SK-N-SH (cell line): ENCODE results near the gene COG3. TPM values are rescaled to one million over a fixed set of nuclear protein-coding genes. Genes with fewer than 3 reads are reported as not detected.
"Not testable (repeated sequence)": the region's sequence is repeated elsewhere in the genome, so short reads cannot be mapped to it uniquely, and the experiment has no call there.

Source experiments
- CTCF ChIA-PET: fragments of 300-600, 350-600 bp; formaldehyde crosslinking; extraction: SDS; loops from one replicate; lab custom pipeline; 2021; lab: Yijun Ruan, JAX
- POLR2A ChIA-PET: fragments of 350-600 bp; sonication (Branson Sonifier 250); formaldehyde crosslinking; extraction: SDS; loops from one replicate; lab custom pipeline; 2020; ENCODE audit warnings: antibody characterized with exemption, inconsistent platforms; lab: Yijun Ruan, JAX
- DNase-seq: peaks from one replicate; pipeline ENCODE4 v3.0.0; 2012
- H2AFZ ChIP-seq: fragments of 200-600 bp; sonication (generic); 2 replicates; pipeline ENCODE4 v1.8.1; 2016; ENCODE audit warnings: antibody characterized with exemption, mild to moderate bottlenecking, low read depth
- H3F3A ChIP-seq: fragments of 200-600 bp; sonication (generic); replicated peaks from 2 replicates; pipeline ENCODE3; 2016; ENCODE audit warnings: antibody characterized with exemption, mild to moderate bottlenecking; ENCODE audit not compliant: insufficient read depth
- H3K27ac ChIP-seq, 2 experiments: fragments of 200-500 bp in 1 of 2; fragments of 200-600 bp in 1 of 2; sonication (Bioruptor generic) in 1 of 2; sonication (generic), shearing (Covaris generic) in 1 of 2; 2 replicates each; pipeline versions ENCODE4 v1.5.1 to v1.6.1; 2014 to 2016; ENCODE audit warnings: low read depth in 2 of 2, inconsistent platforms in 1 of 2, low read length in 1 of 2, mild to moderate bottlenecking in 1 of 2, mixed read lengths in 1 of 2
- H3K27me3 ChIP-seq: fragments of 200-600 bp; sonication (generic), shearing (Covaris generic); 2 replicates; pipeline ENCODE4 v1.6.1; 2016; ENCODE audit warnings: mixed run types; ENCODE audit not compliant: insufficient read depth
- H3K36me3 ChIP-seq, 2 experiments: fragments of 200-500 bp in 1 of 2; fragments of 200-600 bp in 1 of 2; sonication (Bioruptor generic) in 1 of 2; sonication (generic) in 1 of 2; replicated peaks in 1 of 2; 2 replicates each; pipeline versions ENCODE3 to v1.5.1; 2014 to 2016; ENCODE audit warnings: low read length in 1 of 2, mild to moderate bottlenecking in 1 of 2; ENCODE audit not compliant: insufficient read depth in 2 of 2, control insufficient read depth in 1 of 2
- H3K4me1 ChIP-seq, 2 experiments: fragments of 200-500 bp in 1 of 2; fragments of 200-600 bp in 1 of 2; sonication (Bioruptor generic) in 1 of 2; sonication (generic), shearing (Covaris generic) in 1 of 2; 2 replicates each; pipeline versions ENCODE4 v1.5.1 to v1.6.1; 2014 to 2016; ENCODE audit warnings: low read depth in 1 of 2, low read length in 1 of 2, mixed run types in 1 of 2; ENCODE audit not compliant: insufficient read depth in 2 of 2, control insufficient read depth in 1 of 2
- H3K4me2 ChIP-seq: fragments of 200-600 bp; sonication (generic), shearing (Covaris generic); 2 replicates; pipeline ENCODE4 v1.6.1; 2017; ENCODE audit warnings: mixed run types
- H3K4me3 ChIP-seq, 2 experiments: fragments of 200-500 bp in 1 of 2; fragments of 200-600 bp in 1 of 2; sonication (Bioruptor generic) in 1 of 2; sonication (generic), shearing (Covaris generic) in 1 of 2; 2 replicates each; pipeline versions ENCODE4 v1.5.1 to v1.8.1; 2014 to 2016; ENCODE audit warnings: low read depth in 2 of 2, inconsistent platforms in 1 of 2, low read length in 1 of 2, mild to moderate bottlenecking in 1 of 2, mixed read lengths in 1 of 2, moderate library complexity in 1 of 2
- H3K79me2 ChIP-seq: fragments of 200-600 bp; sonication (generic); 2 replicates; pipeline ENCODE4 v1.8.1; 2017; ENCODE audit warnings: mild to moderate bottlenecking; ENCODE audit not compliant: insufficient read depth
- H3K9ac ChIP-seq: fragments of 200-600 bp; sonication (generic); 2 replicates; pipeline ENCODE4 v1.6.1; 2017; ENCODE audit warnings: mixed run types
- H3K9me2 ChIP-seq: fragments of 200-600 bp; sonication (generic); 2 replicates; pipeline ENCODE4 v1.6.1; 2017; ENCODE audit warnings: mixed run types
- H3K9me3 ChIP-seq: fragments of 200-600 bp; sonication (generic); 2 replicates; pipeline ENCODE4 v1.6.1; 2017; ENCODE audit warnings: mixed run types, mild to moderate bottlenecking, moderate library complexity
- H4K20me1 ChIP-seq: fragments of 200-600 bp; sonication (generic); 2 replicates; pipeline ENCODE4 v1.6.1; 2017; ENCODE audit warnings: mild to moderate bottlenecking, mixed run types; ENCODE audit not compliant: insufficient read depth
- FOSL2 ChIP-seq: IDR thresholded peaks from 2 replicates; pipeline ENCODE4 v1.4.0; 2012; ENCODE audit warnings: low read depth, mild to moderate bottlenecking, moderate library complexity, borderline replicate concordance
- FOXJ3 ChIP-seq: sonication (generic); formaldehyde crosslinking; IDR thresholded peaks from 2 replicates; pipeline ENCODE4 v1.5.1; 2020; ENCODE audit warnings: mild to moderate bottlenecking, missing genetic modification reagents
- FOXM1 ChIP-seq: IDR thresholded peaks from 2 replicates; pipeline ENCODE4 v1.4.0; 2012; ENCODE audit warnings: low read depth, mild to moderate bottlenecking
- JUND ChIP-seq: IDR thresholded peaks from 2 replicates; pipeline ENCODE4 v1.4.0; 2012
- NRF1 ChIP-seq: IDR thresholded peaks from 2 replicates; pipeline ENCODE4 v1.6.1; 2012; ENCODE audit warnings: low read depth, mild to moderate bottlenecking, low read length
- PBX3 ChIP-seq: IDR thresholded peaks from 2 replicates; pipeline ENCODE4; 2012
- POLR2AphosphoS5 ChIP-seq: IDR thresholded peaks from 2 replicates; pipeline ENCODE4 v1.6.1; 2012; ENCODE audit warnings: low read depth, low read length
- RCOR1 ChIP-seq: fragments of 150-350 bp; IDR thresholded peaks from 2 replicates; pipeline ENCODE4 v1.6.1; 2017; ENCODE audit warnings: antibody characterized with exemption, low read length
- RXRA ChIP-seq: IDR thresholded peaks from 2 replicates; pipeline ENCODE4 v1.4.0; 2012; ENCODE audit warnings: low read depth, mild to moderate bottlenecking, borderline replicate concordance
- SMC3 ChIP-seq: IDR thresholded peaks from 2 replicates; pipeline ENCODE4 v1.6.1; 2012; ENCODE audit warnings: low read depth, low read length, improper control_type of control experiment
- TCF12 ChIP-seq: IDR thresholded peaks from 2 replicates; pipeline ENCODE4 v1.4.0; 2012
- whole genome bisulfite sequencing: methylation state at CpG from one replicate; pipeline ENCODE4 v1.1.6; 2017; ENCODE audit warnings: low lambda C conversion rate; 5-methylcytosine and 5-hydroxymethylcytosine counted together
- polyA plus RNA-seq, 3 experiments: library from polyadenylated mRNA; depleted of rRNA; stranded (reverse); fragments of >200 nt; gene quantifications; 2 replicates each; pipeline ENCODE4 v1.2.3, GENCODE V29; 2012
- TF ChIP-seq, protein P1 (sequence below): IDR thresholded peaks from 2 replicates; pipeline ENCODE4 v1.4.0; 2012; ENCODE audit warnings: low read depth, borderline replicate concordance
- TF ChIP-seq, protein P2 (sequence below): fragments of 150-350 bp; IDR thresholded peaks from 2 replicates; pipeline ENCODE4 v1.6.1; 2016; ENCODE audit warnings: mild to moderate bottlenecking, low read depth, low read length
- TF ChIP-seq, protein P3 (sequence below): IDR thresholded peaks from 2 replicates; pipeline ENCODE4 v1.6.1; 2012; ENCODE audit warnings: mild to moderate bottlenecking, low read depth, low read length, moderate library complexity

The COG3 gene
- polyA plus RNA-seq, 1 of the 3 experiments (the other 2 are of a cell fraction) = 25.6 TPM

GRCh38 chr13:45422731-45423292 lies 41.9 kb upstream of the COG3 start:
- Histone ChIP-seq H3K79me2 (no peaks in the 10 kb centered on the region), H3K27ac (no peak overlapping the region), H3K36me3 (no peaks in the 10 kb centered on the region), H3K4me2 (no peak overlapping the region), H3F3A (peaks cover 8% of the 10 kb centered on the region), H3K27me3 (no peaks in the 10 kb centered on the region), H3K9me3 (no peaks in the 10 kb centered on the region), H4K20me1 (no peaks in the 10 kb centered on the region), H3K9ac (no peak overlapping the region), H3K4me1 (no peaks in the 10 kb centered on the region; a peak in 1 of 4 replicates), H3K9me2 (no peaks in the 10 kb centered on the region), H2AFZ (no peak overlapping the region), H3K4me3 (no peak overlapping the region)
- no peak for DNase-seq
- TF ChIP-seq FOSL2 = no peak
- ChIA-PET POLR2A (no interaction called here), CTCF (no interaction called here)
- WGBS = 77% methylated on average over 3 of the region's 3 CpGs

DNA sequence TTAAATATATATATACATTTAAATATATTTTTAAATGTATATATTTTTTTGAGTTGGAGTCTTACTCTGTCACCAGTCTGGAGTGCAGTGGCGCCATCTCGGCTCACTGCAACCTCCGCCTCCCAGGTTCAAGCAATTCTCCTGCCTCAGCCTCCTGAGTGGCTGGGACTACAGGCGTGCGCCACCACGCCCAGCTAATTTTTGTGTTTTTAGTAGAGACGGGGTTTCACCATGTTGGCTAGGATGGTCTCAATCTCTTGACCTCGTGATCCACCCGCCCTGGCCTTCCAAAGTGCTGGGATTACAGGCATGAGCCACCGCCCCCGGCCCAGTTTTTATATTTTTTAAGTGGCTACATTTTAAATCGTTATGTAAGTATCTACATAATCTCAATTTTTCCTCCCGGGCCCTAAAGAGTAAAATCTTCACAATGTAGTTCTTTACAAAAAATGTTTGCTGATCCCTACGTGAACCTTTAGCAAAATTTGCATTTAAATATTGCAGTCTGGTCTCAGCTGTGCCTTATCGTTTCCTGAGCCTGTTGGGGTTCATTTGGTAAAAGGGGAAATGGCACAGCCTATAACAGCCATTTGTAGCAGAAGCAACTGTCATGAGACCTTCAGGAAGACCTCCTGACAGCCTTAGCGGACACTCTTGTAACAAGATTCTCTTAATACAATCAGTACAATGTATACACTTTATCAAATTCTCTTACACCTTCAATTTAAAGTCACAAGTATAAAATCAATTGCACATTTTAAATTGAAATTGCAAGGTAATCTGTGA lies 38.5 kb upstream of the COG3 start:
- H3K9me2 ChIP-seq, H3K9me3 ChIP-seq, DNase-seq, H4K20me1 ChIP-seq, H2AFZ ChIP-seq, H3K4me1 ChIP-seq, CTCF ChIA-PET, POLR2A ChIA-PET, H3K4me2 ChIP-seq, H3K27ac ChIP-seq, H3K27me3 ChIP-seq, H3K4me3 ChIP-seq, H3K9ac ChIP-seq, H3K36me3 ChIP-seq, H3K79me2 ChIP-seq, H3F3A ChIP-seq: not testable (repeated sequence)
- WGBS = 90% methylated on average over 16 of the region's 16 CpGs

DNA sequence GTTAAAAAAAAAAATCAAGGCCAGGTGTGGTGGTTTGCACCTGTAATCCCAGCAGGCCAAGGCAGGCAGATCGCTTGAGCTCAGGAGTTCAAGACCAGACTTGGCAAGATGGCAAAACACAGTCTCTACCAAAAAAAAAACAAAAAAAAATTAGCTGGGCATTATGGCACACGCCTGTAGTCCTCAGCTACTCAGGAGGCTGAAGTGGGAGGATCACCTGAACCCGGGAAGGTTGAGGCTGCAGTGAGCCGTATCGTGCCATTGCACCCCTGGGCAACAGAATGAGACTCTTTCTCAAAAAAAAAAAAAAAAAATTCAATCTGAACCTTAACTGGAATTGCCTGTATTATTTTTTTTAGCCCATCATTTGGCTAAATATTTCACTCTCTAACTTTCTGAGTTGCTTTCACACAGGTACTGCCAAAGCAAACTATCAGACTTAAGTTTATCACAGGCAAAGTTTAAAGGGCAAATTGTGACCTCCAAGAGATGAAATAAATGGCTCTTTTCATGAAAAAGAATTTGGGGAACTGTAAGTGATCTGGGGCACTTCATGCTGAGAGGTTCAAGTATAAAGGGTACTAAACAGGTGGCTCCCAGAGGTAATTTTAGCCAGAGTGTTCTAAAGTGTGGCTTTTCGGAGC lies 31.9 kb upstream of the COG3 start:
- CTCF ChIA-PET = no interaction called here
- no peaks in the 10 kb centered on the region for H3K27me3 ChIP-seq
- H3K4me2 ChIP-seq = no peak overlapping the region
- no peaks in the 10 kb centered on the region for H3K36me3 ChIP-seq
- no peaks in the 10 kb centered on the region for H3F3A ChIP-seq
- H3K9ac ChIP-seq = no peak overlapping the region
- POLR2A ChIA-PET = no interaction called here
- H3K9me3 ChIP-seq = no peaks in the 10 kb centered on the region
- H3K4me3 ChIP-seq = no peak overlapping the region
- no peaks in the 10 kb centered on the region for H3K9me2 ChIP-seq
- no peak overlapping the region for H3K27ac ChIP-seq
- H3K4me1 ChIP-seq = no peaks in the 10 kb centered on the region
- no peaks in the 10 kb centered on the region for H3K79me2 ChIP-seq
- no peak for DNase-seq
- H4K20me1 ChIP-seq = no peaks in the 10 kb centered on the region
- whole genome bisulfite sequencing = 80% methylated on average over 6 of the region's 6 CpGs
- no peak overlapping the region for H2AFZ ChIP-seq
- no peak for TF ChIP-seq FOSL2
- no peak for TF ChIP-seq POLR2AphosphoS5
- TF ChIP-seq, protein P1, sequence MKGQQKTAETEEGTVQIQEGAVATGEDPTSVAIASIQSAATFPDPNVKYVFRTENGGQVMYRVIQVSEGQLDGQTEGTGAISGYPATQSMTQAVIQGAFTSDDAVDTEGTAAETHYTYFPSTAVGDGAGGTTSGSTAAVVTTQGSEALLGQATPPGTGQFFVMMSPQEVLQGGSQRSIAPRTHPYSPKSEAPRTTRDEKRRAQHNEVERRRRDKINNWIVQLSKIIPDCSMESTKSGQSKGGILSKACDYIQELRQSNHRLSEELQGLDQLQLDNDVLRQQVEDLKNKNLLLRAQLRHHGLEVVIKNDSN = no peak
- TF ChIP-seq, protein P2, sequence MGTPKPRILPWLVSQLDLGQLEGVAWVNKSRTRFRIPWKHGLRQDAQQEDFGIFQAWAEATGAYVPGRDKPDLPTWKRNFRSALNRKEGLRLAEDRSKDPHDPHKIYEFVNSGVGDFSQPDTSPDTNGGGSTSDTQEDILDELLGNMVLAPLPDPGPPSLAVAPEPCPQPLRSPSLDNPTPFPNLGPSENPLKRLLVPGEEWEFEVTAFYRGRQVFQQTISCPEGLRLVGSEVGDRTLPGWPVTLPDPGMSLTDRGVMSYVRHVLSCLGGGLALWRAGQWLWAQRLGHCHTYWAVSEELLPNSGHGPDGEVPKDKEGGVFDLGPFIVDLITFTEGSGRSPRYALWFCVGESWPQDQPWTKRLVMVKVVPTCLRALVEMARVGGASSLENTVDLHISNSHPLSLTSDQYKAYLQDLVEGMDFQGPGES = no peak
- TF ChIP-seq PBX3 = no peak
- TF ChIP-seq, protein P3, sequence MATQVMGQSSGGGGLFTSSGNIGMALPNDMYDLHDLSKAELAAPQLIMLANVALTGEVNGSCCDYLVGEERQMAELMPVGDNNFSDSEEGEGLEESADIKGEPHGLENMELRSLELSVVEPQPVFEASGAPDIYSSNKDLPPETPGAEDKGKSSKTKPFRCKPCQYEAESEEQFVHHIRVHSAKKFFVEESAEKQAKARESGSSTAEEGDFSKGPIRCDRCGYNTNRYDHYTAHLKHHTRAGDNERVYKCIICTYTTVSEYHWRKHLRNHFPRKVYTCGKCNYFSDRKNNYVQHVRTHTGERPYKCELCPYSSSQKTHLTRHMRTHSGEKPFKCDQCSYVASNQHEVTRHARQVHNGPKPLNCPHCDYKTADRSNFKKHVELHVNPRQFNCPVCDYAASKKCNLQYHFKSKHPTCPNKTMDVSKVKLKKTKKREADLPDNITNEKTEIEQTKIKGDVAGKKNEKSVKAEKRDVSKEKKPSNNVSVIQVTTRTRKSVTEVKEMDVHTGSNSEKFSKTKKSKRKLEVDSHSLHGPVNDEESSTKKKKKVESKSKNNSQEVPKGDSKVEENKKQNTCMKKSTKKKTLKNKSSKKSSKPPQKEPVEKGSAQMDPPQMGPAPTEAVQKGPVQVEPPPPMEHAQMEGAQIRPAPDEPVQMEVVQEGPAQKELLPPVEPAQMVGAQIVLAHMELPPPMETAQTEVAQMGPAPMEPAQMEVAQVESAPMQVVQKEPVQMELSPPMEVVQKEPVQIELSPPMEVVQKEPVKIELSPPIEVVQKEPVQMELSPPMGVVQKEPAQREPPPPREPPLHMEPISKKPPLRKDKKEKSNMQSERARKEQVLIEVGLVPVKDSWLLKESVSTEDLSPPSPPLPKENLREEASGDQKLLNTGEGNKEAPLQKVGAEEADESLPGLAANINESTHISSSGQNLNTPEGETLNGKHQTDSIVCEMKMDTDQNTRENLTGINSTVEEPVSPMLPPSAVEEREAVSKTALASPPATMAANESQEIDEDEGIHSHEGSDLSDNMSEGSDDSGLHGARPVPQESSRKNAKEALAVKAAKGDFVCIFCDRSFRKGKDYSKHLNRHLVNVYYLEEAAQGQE = no peak
- no peak for TF ChIP-seq FOXM1
- no peak for TF ChIP-seq SMC3
- TF ChIP-seq FOXJ3 = no peak
- no peak for TF ChIP-seq RCOR1
- no peak for TF ChIP-seq NRF1
- no peak for TF ChIP-seq RXRA
- TF ChIP-seq JUND = no peak
- no peak for TF ChIP-seq TCF12
